H9 (cell line): ENCODE measurements around the gene HPGDS. TPM values are rescaled to one million over a fixed set of nuclear protein-coding genes. Genes with fewer than 3 reads are reported as not detected.
"Not testable (repeated sequence)": the region's sequence is repeated elsewhere in the genome, so short reads cannot be mapped to it uniquely, and the experiment has no call there.

Source experiments
- DNase-seq: peaks from one replicate; pipeline ENCODE4 v3.0.0-alpha.2; 2017
- H2AFZ ChIP-seq: one replicate; pipeline ENCODE4 v1.6.1; 2013; ENCODE audit warnings: mild to moderate bottlenecking, low read length, control low read depth, moderate library complexity
- H2AK5ac ChIP-seq: 2 replicates; pipeline ENCODE4 v1.6.1; 2013; ENCODE audit warnings: low read length, control low read depth, mixed read lengths; ENCODE audit not compliant: insufficient read length
- H2BK120ac ChIP-seq: one replicate; pipeline ENCODE4 v1.6.1; 2013; ENCODE audit warnings: low read depth, mild to moderate bottlenecking, low read length, control low read depth, inconsistent platforms; ENCODE audit not compliant: poor library complexity, severe bottlenecking
- H2BK12ac ChIP-seq: 2 replicates; pipeline ENCODE4 v1.6.1; 2013; ENCODE audit warnings: low read length, control low read depth, mixed read lengths, low read depth; ENCODE audit not compliant: insufficient read length
- H2BK15ac ChIP-seq: 2 replicates; pipeline ENCODE4 v1.6.1; 2013; ENCODE audit warnings: low read depth, low read length, control low read depth
- H2BK20ac ChIP-seq: one replicate; pipeline ENCODE4 v1.6.1; 2013; ENCODE audit warnings: low read depth, mild to moderate bottlenecking, low read length, control low read depth, inconsistent platforms; ENCODE audit not compliant: poor library complexity, severe bottlenecking
- H2BK5ac ChIP-seq: 2 replicates; pipeline ENCODE4 v1.6.1; 2013; ENCODE audit warnings: low read length, control low read depth, mixed read lengths; ENCODE audit not compliant: insufficient read length
- H3K14ac ChIP-seq: 2 replicates; pipeline ENCODE4 v1.6.1; 2013; ENCODE audit warnings: low read length, control low read depth; ENCODE audit not compliant: insufficient read depth
- H3K18ac ChIP-seq: 2 replicates; pipeline ENCODE4 v1.6.1; 2013; ENCODE audit warnings: low read depth, mild to moderate bottlenecking, mixed read lengths, low read length, control low read depth; ENCODE audit not compliant: insufficient read length
- H3K23ac ChIP-seq: 2 replicates; pipeline ENCODE4 v1.6.1; 2013; ENCODE audit warnings: low read length, control low read depth, mixed read lengths, low read depth; ENCODE audit not compliant: insufficient read length
- H3K23me2 ChIP-seq: 2 replicates; pipeline ENCODE4 v1.6.1; 2013; ENCODE audit warnings: low read depth, mild to moderate bottlenecking, mixed read lengths, low read length, control low read depth; ENCODE audit not compliant: insufficient read length, poor library complexity, severe bottlenecking
- H3K27ac ChIP-seq: 2 replicates; pipeline ENCODE4 v1.5.1; 2013; ENCODE audit warnings: low read length, control low read depth, mixed read lengths, low read depth; ENCODE audit not compliant: insufficient read length
- H3K27me3 ChIP-seq: 2 replicates; pipeline ENCODE4 v1.6.1; 2013; ENCODE audit warnings: low read length, control low read depth, inconsistent platforms; ENCODE audit not compliant: insufficient read depth
- H3K4ac ChIP-seq: 2 replicates; pipeline ENCODE4 v1.6.1; 2013; ENCODE audit warnings: low read depth, mild to moderate bottlenecking, control low read depth, inconsistent platforms, low read length, moderate library complexity
- H3K4me1 ChIP-seq: 2 replicates; pipeline ENCODE4 v1.6.1; 2013; ENCODE audit warnings: low read length, control low read depth, inconsistent platforms; ENCODE audit not compliant: insufficient read depth
- H3K4me2 ChIP-seq: 2 replicates; pipeline ENCODE4 v1.6.1; 2013; ENCODE audit warnings: low read length, control low read depth, mixed read lengths; ENCODE audit not compliant: insufficient read length, insufficient read depth
- H3K56ac ChIP-seq: 2 replicates; pipeline ENCODE4 v1.6.1; 2013; ENCODE audit warnings: low read depth, mild to moderate bottlenecking, mixed read lengths, low read length, control low read depth; ENCODE audit not compliant: insufficient read length
- H3K79me1 ChIP-seq: 2 replicates; pipeline ENCODE4 v1.6.1; 2013; ENCODE audit warnings: low read depth, mild to moderate bottlenecking, moderate library complexity, low read length, control low read depth, inconsistent platforms; ENCODE audit not compliant: insufficient read depth, poor library complexity, severe bottlenecking
- H3K79me2 ChIP-seq: 2 replicates; pipeline ENCODE4 v1.6.1; 2013; ENCODE audit warnings: low read length, control low read depth, inconsistent platforms; ENCODE audit not compliant: insufficient read depth
- H3K9ac ChIP-seq: 2 replicates; pipeline ENCODE4 v1.6.1; 2013; ENCODE audit warnings: low read length, control low read depth, mixed read lengths; ENCODE audit not compliant: insufficient read length; ENCODE audit errors: extremely low read depth
- H3K9me3 ChIP-seq: one replicate; pipeline ENCODE4 v1.6.1; 2013; ENCODE audit warnings: low read depth, low read length, inconsistent platforms; ENCODE audit not compliant: control insufficient read depth
- H3T11ph ChIP-seq: one replicate; pipeline ENCODE4 v1.6.1; 2013; ENCODE audit warnings: mild to moderate bottlenecking, low read length, control low read depth, inconsistent platforms
- H4K20me1 ChIP-seq: one replicate; pipeline ENCODE4 v1.6.1; 2013; ENCODE audit not compliant: control insufficient read depth, insufficient read length, insufficient read depth
- H4K5ac ChIP-seq: 2 replicates; pipeline ENCODE4 v1.6.1; 2013; ENCODE audit warnings: low read depth, mild to moderate bottlenecking, mixed read lengths, low read length, control low read depth; ENCODE audit not compliant: insufficient read length
- H4K8ac ChIP-seq: replicated peaks from 2 replicates; pipeline ENCODE4 v1.6.1; 2013; ENCODE audit warnings: low read length, control low read depth, mixed read lengths, low read depth; ENCODE audit not compliant: insufficient read length
- H4K91ac ChIP-seq: 2 replicates; pipeline ENCODE4 v1.6.1; 2013; ENCODE audit warnings: low read depth, mild to moderate bottlenecking, moderate library complexity, mixed read lengths, low read length, control low read depth; ENCODE audit not compliant: insufficient read length
- H3K27ac Mint-ChIP-seq, 3 experiments: 2 replicates in 2 of 3; 3 replicates in 1 of 3; pipeline ENCODE4 v1.8.0; 2020 to 2021; ENCODE audit warnings: mixed read lengths in 3 of 3, mild to moderate bottlenecking in 1 of 3, moderate library complexity in 1 of 3
- H3K27me3 Mint-ChIP-seq: 2 replicates; pipeline ENCODE4 v1.8.0; 2021; ENCODE audit warnings: low read depth, mild to moderate bottlenecking, moderate library complexity, mixed read lengths
- H3K36me3 Mint-ChIP-seq, 3 experiments: 2 replicates in 2 of 3; 3 replicates in 1 of 3; pipeline ENCODE4 v1.8.0; 2020 to 2021; ENCODE audit warnings: low read depth in 3 of 3, mixed read lengths in 3 of 3; ENCODE audit not compliant: insufficient read depth in 1 of 3
- H3K4me1 Mint-ChIP-seq, 2 experiments: 2 replicates each; pipeline ENCODE4 v1.8.0; 2020; ENCODE audit warnings: mixed read lengths in 2 of 2
- H3K4me3 Mint-ChIP-seq, 2 experiments: 2 replicates in 1 of 2; 3 replicates in 1 of 2; pipeline ENCODE4 v1.8.0; 2020 to 2021; ENCODE audit warnings: mild to moderate bottlenecking in 2 of 2, mixed read lengths in 2 of 2, moderate library complexity in 1 of 2
- H3K9me3 Mint-ChIP-seq, 2 experiments: 2 replicates in 1 of 2; 3 replicates in 1 of 2; pipeline ENCODE4 v1.8.0; 2020; ENCODE audit warnings: mild to moderate bottlenecking in 2 of 2, mixed read lengths in 2 of 2, moderate library complexity in 1 of 2
- WGBS: extraction: QIAGEN DNeasy Blood & Tissue Kit; methylation state at CpG from one replicate; pipeline ENCODE4 v1.1.7; 2013; ENCODE audit warnings: missing lambda C conversion rate, low lambda C conversion rate, mixed read lengths; ENCODE audit not compliant: insufficient read length; ENCODE audit errors: extremely low coverage; 5-methylcytosine and 5-hydroxymethylcytosine counted together
- total RNA-seq: library from RNA; stranded (reverse); gene quantifications from 2 replicates; pipeline ENCODE4 v1.2.1, GENCODE V29; 2021

HPGDS gene
- total RNA-seq, 1 experiment from 2014 or later = not detected

DNA sequence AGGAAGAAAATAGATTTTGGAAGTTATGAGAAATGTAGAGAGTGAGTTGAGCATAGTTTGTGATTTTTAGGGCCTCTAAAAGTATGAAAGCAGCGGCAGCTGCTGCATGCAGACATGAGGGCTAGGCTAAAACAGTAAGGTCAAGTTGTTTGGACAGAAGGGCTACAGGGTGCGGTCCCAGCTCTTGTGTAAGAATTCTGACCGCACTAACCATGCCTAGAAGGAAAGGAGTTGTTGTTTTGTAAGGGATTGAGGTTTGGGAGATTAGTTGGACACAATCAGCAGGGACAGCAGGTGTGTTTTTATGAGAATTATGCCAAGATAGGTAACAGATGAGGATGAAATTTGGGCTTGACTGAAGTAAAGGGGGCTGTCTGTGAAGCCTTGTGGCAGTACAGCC is 42.8 kb upstream of the HPGDS start:
- H3K27ac Mint-ChIP-seq, H2BK15ac ChIP-seq, H2BK120ac ChIP-seq, H4K91ac ChIP-seq, H3K27ac ChIP-seq, H4K20me1 ChIP-seq, H3T11ph ChIP-seq, H2BK20ac ChIP-seq, H3K79me1 ChIP-seq, DNase-seq, H3K23ac ChIP-seq, H4K8ac ChIP-seq, H3K4me2 ChIP-seq, H3K4me1 ChIP-seq, H2BK12ac ChIP-seq, H3K4me1 Mint-ChIP-seq, H3K79me2 ChIP-seq, H3K18ac ChIP-seq, H2AK5ac ChIP-seq, H3K4me3 Mint-ChIP-seq, H3K4ac ChIP-seq, H4K5ac ChIP-seq, H2AFZ ChIP-seq, H2BK5ac ChIP-seq, H3K9ac ChIP-seq, H3K56ac ChIP-seq, H3K27me3 ChIP-seq, H3K23me2 ChIP-seq, H3K14ac ChIP-seq, H3K9me3 ChIP-seq, H3K27me3 Mint-ChIP-seq: not testable (repeated sequence)
- Mint-ChIP-seq H3K36me3 (peaks cover 17 to 24% (median 21%) of the 10 kb centered on the region in 3 experiments), H3K9me3 (peaks cover 23 to 29% of the 10 kb centered on the region in 2 experiments)
- no CpG with 5 or more reads among the region's 3 CpGs for WGBS

GRCh38 chr4:94382891-94383290 is 40.3 kb upstream of the HPGDS start:
- H2BK20ac ChIP-seq, DNase-seq, H3K4me3 Mint-ChIP-seq, H3K27ac Mint-ChIP-seq, H2AK5ac ChIP-seq, H3T11ph ChIP-seq, H3K27ac ChIP-seq, H3K4me1 ChIP-seq, H2BK5ac ChIP-seq, H4K5ac ChIP-seq, H2AFZ ChIP-seq, H4K8ac ChIP-seq, H3K18ac ChIP-seq, H3K27me3 Mint-ChIP-seq, H2BK120ac ChIP-seq, H3K23ac ChIP-seq, H3K79me1 ChIP-seq, H4K91ac ChIP-seq, H2BK12ac ChIP-seq, H3K23me2 ChIP-seq, H3K27me3 ChIP-seq, H3K4ac ChIP-seq, H3K56ac ChIP-seq, H2BK15ac ChIP-seq, H3K9ac ChIP-seq, H3K4me2 ChIP-seq, H3K4me1 Mint-ChIP-seq, H3K14ac ChIP-seq, H4K20me1 ChIP-seq, H3K79me2 ChIP-seq, H3K9me3 ChIP-seq: not testable (repeated sequence)
- H3K9me3 Mint-ChIP-seq = peaks cover 11 to 13% of the 10 kb centered on the region in 2 experiments
- H3K36me3 Mint-ChIP-seq = peaks cover 7 to 12% (median 8%) of the 10 kb centered on the region in 3 experiments
- no CpG with 5 or more reads among the region's 5 CpGs for WGBS
